ENCODE results near the gene POMT2. TPM values are rescaled to one million over a fixed set of nuclear protein-coding genes. Genes with fewer than 3 reads are reported as not detected.
"Not testable (repeated sequence)": the region's sequence is repeated elsewhere in the genome, so short reads cannot be mapped to it uniquely, and the experiment has no call there.

POMT2 gene
- total RNA-seq, 1 experiment from 2014 or later: 30.4 TPM

GRCh38 chr14:77337880-77338279, 17.2 kb upstream of the POMT2 start:
- Histone ChIP-seq H3K4me1 (peaks cover 5% of the 10 kb centered on the region), H3K4me3 (ENCODE audit: low read depth, low read length) (no peak overlapping the region), H3K27me3 (replicated peaks; ENCODE audit: control insufficient read depth, insufficient read depth, low read length) (no peaks in the 10 kb centered on the region), H3K9me3 (0 out of 2 replicates have a peak, but pooled peaks cover 2% of the 10 kb centered on the region), H3K36me3 (ENCODE audit: control insufficient read depth, insufficient read depth, low read length) (no peaks in the 10 kb centered on the region)
- H3K36me3 Mint-ChIP-seq (ENCODE audit: insufficient read depth, unreplicated experiment): no peaks in the 10 kb centered on the region
- intact Hi-C loops (cut with micrococcal nuclease; ENCODE audit: unreplicated experiment): no loop called here
- no peaks in the 10 kb centered on the region for H3K27me3 Mint-ChIP-seq (ENCODE audit: insufficient read depth, unreplicated experiment)
- DNase-seq: no peak
- TF ChIP-seq CTCF (IDR thresholded peaks at IDR 0.05; ENCODE audit: insufficient read depth in 1 of 2, low read depth in 1 of 2, low read length in 1 of 2, severe bottlenecking in 1 of 2, unreplicated experiment in 1 of 2): no peak
- ChIA-PET CTCF (no interaction called here), POLR2A (no interaction called here)
- no peak overlapping the region for H3K4me3 Mint-ChIP-seq (ENCODE audit: unreplicated experiment)
- BruUV-seq (replicated peaks): no TSS peak
- H3K4me1 Mint-ChIP-seq (ENCODE audit: low read depth, unreplicated experiment): peaks cover 7% of the 10 kb centered on the region
- H3K9me3 Mint-ChIP-seq (ENCODE audit: unreplicated experiment): no peaks in the 10 kb centered on the region
- no peak overlapping the region for H3K27ac Mint-ChIP-seq (ENCODE audit: unreplicated experiment)

- POLR2A ChIA-PET; H3K4me3 ChIP-seq (ENCODE audit: low read depth, low read length); intact Hi-C loops (cut with micrococcal nuclease; ENCODE audit: unreplicated experiment); H3K4me1 Mint-ChIP-seq (ENCODE audit: low read depth, unreplicated experiment); H3K27me3 Mint-ChIP-seq (ENCODE audit: insufficient read depth, unreplicated experiment); H3K36me3 Mint-ChIP-seq (ENCODE audit: insufficient read depth, unreplicated experiment); H3K9me3 Mint-ChIP-seq (ENCODE audit: unreplicated experiment); BruUV-seq (replicated peaks); DNase-seq; H3K4me1 ChIP-seq; H3K27ac Mint-ChIP-seq (ENCODE audit: unreplicated experiment); H3K9me3 ChIP-seq; H3K4me3 Mint-ChIP-seq (ENCODE audit: unreplicated experiment); H3K36me3 ChIP-seq (ENCODE audit: control insufficient read depth, insufficient read depth, low read length); H3K27me3 ChIP-seq (replicated peaks; ENCODE audit: control insufficient read depth, insufficient read depth, low read length): not testable (repeated sequence)
- CTCF ChIA-PET: interaction anchor here (1.4 kb wide), 1 partner anchor 72 kb away, joined by 3 read pairs; no protein-coding TSS in a partner anchor
These were observed 16.6 kb upstream of the POMT2 start for GRCh38 chr14:77337255-77337654.

GRCh38 chr14:77335576-77335975, 14.9 kb upstream of the POMT2 start:
- H3K4me1 ChIP-seq: peaks cover 5% of the 10 kb centered on the region
- TF ChIP-seq CTCF (IDR thresholded peaks at IDR 0.05; ENCODE audit: insufficient read depth in 1 of 2, low read depth in 1 of 2, low read length in 1 of 2, severe bottlenecking in 1 of 2, unreplicated experiment in 1 of 2): no peak
- Mint-ChIP-seq H3K4me1 (ENCODE audit: low read depth, unreplicated experiment) (peaks cover 7% of the 10 kb centered on the region), H3K4me3 (ENCODE audit: unreplicated experiment) (no peak overlapping the region), H3K27ac (ENCODE audit: unreplicated experiment) (no peak overlapping the region), H3K27me3 (ENCODE audit: insufficient read depth, unreplicated experiment) (no peaks in the 10 kb centered on the region), H3K36me3 (ENCODE audit: insufficient read depth, unreplicated experiment) (no peaks in the 10 kb centered on the region), H3K9me3 (ENCODE audit: unreplicated experiment) (no peaks in the 10 kb centered on the region)
- DNase-seq: no peak
- intact Hi-C loops (cut with micrococcal nuclease; ENCODE audit: unreplicated experiment): no loop called here
- no peaks in the 10 kb centered on the region for H3K27me3 ChIP-seq (replicated peaks; ENCODE audit: control insufficient read depth, insufficient read depth, low read length)
- no peaks in the 10 kb centered on the region for H3K36me3 ChIP-seq (ENCODE audit: control insufficient read depth, insufficient read depth, low read length)
- POLR2A ChIA-PET: no interaction called here
- no TSS peak for BruUV-seq (replicated peaks)
- CTCF ChIA-PET: interaction anchor here (0.6 kb wide), 2 partner anchors 15 to 19 kb away, joined by 3 read pairs; partner anchors contain the start of genes GSTZ1 and POMT2
- H3K9me3 ChIP-seq: 0 out of 2 replicates have a peak, but pooled peaks cover 2% of the 10 kb centered on the region
- no peak overlapping the region for H3K4me3 ChIP-seq (ENCODE audit: low read depth, low read length)

DNA sequence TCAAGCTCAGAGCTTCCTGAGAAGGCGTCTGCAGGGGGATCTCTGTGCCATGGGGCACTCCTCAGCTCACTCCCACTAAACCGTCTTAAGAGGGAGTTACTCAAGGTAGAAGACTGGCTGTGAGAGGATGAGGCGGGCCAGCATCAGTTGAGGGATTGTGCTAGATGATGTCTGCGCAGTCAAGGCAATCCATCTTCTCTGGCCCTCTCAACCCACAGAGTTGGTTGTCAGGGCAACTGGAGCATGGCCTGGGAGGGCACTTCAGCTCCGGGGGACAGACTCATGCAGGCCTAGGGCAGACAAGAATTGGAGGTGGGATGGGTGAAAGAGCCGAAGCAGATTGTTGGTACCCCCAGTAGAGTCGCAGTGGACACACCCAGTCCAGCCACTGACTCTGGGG, 9.2 kb upstream of the POMT2 start:
- no peaks in the 10 kb centered on the region for H3K36me3 ChIP-seq (ENCODE audit: control insufficient read depth, insufficient read depth, low read length)
- intact Hi-C loops (cut with micrococcal nuclease; ENCODE audit: unreplicated experiment): no loop called here
- no peak overlapping the region for H3K4me3 Mint-ChIP-seq (ENCODE audit: unreplicated experiment)
- no peaks in the 10 kb centered on the region for H3K9me3 ChIP-seq
- H3K4me1 ChIP-seq: no peaks in the 10 kb centered on the region
- no TSS peak for BruUV-seq (replicated peaks)
- POLR2A ChIA-PET: interaction anchor here (0.5 to 1.2 kb wide), 2 partner anchors 9 to 250 kb away, joined by 4 to 5 read pairs; partner anchors contain the start of genes GSTZ1 and POMT2
- no peaks in the 10 kb centered on the region for H3K4me1 Mint-ChIP-seq (ENCODE audit: low read depth, unreplicated experiment)
- TF ChIP-seq CTCF (IDR thresholded peaks at IDR 0.05; ENCODE audit: insufficient read depth in 1 of 2, low read depth in 1 of 2, low read length in 1 of 2, severe bottlenecking in 1 of 2, unreplicated experiment in 1 of 2): no peak
- no peaks in the 10 kb centered on the region for H3K27me3 Mint-ChIP-seq (ENCODE audit: insufficient read depth, unreplicated experiment)
- no peaks in the 10 kb centered on the region for H3K36me3 Mint-ChIP-seq (ENCODE audit: insufficient read depth, unreplicated experiment)
- H3K27me3 ChIP-seq (replicated peaks; ENCODE audit: control insufficient read depth, insufficient read depth, low read length): no peaks in the 10 kb centered on the region
- DNase-seq: no peak
- H3K9me3 Mint-ChIP-seq (ENCODE audit: unreplicated experiment): no peaks in the 10 kb centered on the region
- no peak overlapping the region for H3K4me3 ChIP-seq (ENCODE audit: low read depth, low read length)
- CTCF ChIA-PET: interaction anchor here (1.1 kb wide), 1 partner anchor 9 kb away, joined by 4 read pairs; the partner anchor contains the start of genes GSTZ1 and POMT2
- no peak overlapping the region for H3K27ac Mint-ChIP-seq (ENCODE audit: unreplicated experiment)
